Measurements from ENCODE around the gene FAT4. TPM values are rescaled to one million over a fixed set of nuclear protein-coding genes. Genes with fewer than 3 reads are reported as not detected.

The FAT4 gene
- total RNA-seq, 1 donor from 2014 or later = 9.8 TPM

- DNase-seq (ENCODE audit: extremely low spot score in 2 of 2) = no peak
- H3K27ac ChIP-seq = no peak overlapping the region
Observed at GRCh38 chr4:125352521-125352920, 37.8 kb downstream of the FAT4 start.

GRCh38 chr4:125353131-125353530 lies 38.4 kb downstream of the FAT4 start:
- H3K27me3 ChIP-seq = no peaks in the 10 kb centered on the region
- no peak overlapping the region for H3K4me3 ChIP-seq
- no peaks in the 10 kb centered on the region for H3K4me1 ChIP-seq
- H3K36me3 ChIP-seq = no peaks in the 10 kb centered on the region
- intact Hi-C loops (cut with DNase I) = no loop called here
- no peaks in the 10 kb centered on the region for H3K9me3 ChIP-seq
- no peak overlapping the region for H3K27ac ChIP-seq
- DNase-seq (ENCODE audit: extremely low spot score in 2 of 2) = no peak
- TF ChIP-seq POLR2A (IDR thresholded peaks at IDR 0.05) = no peak
- no peak for TF ChIP-seq CTCF (IDR thresholded peaks at IDR 0.05)
- TF ChIP-seq POLR2AphosphoS5 (IDR thresholded peaks at IDR 0.05; ENCODE audit: insufficient read depth in 1 of 2, low read depth in 1 of 2) = no peak

More at GRCh38 chr4:125352521-125352920, 37.8 kb downstream of the FAT4 start:
- intact Hi-C loops (cut with DNase I) = no loop called here
- Histone ChIP-seq H3K4me3 (no peak overlapping the region), H3K4me1 (no peaks in the 10 kb centered on the region), H3K36me3 (no peaks in the 10 kb centered on the region), H3K9me3 (no peaks in the 10 kb centered on the region), H3K27me3 (no peaks in the 10 kb centered on the region)
- no peak for TF ChIP-seq POLR2AphosphoS5 (IDR thresholded peaks at IDR 0.05; ENCODE audit: insufficient read depth in 1 of 2, low read depth in 1 of 2)
- no peak for TF ChIP-seq CTCF (IDR thresholded peaks at IDR 0.05)
- TF ChIP-seq POLR2A (IDR thresholded peaks at IDR 0.05) = no peak

GRCh38 chr4:125355791-125356190 lies 41.0 kb downstream of the FAT4 start:
- H3K27me3 ChIP-seq = no peaks in the 10 kb centered on the region
- H3K4me1 ChIP-seq = no peaks in the 10 kb centered on the region
- H3K4me3 ChIP-seq = no peak overlapping the region
- H3K36me3 ChIP-seq = no peaks in the 10 kb centered on the region
- no peak for DNase-seq (ENCODE audit: extremely low spot score in 2 of 2)
- intact Hi-C loops (cut with DNase I) = no loop called here
- no peaks in the 10 kb centered on the region for H3K9me3 ChIP-seq
- TF ChIP-seq CTCF (IDR thresholded peaks at IDR 0.05) (no peak), POLR2AphosphoS5 (IDR thresholded peaks at IDR 0.05; ENCODE audit: insufficient read depth in 1 of 2, low read depth in 1 of 2) (no peak), POLR2A (IDR thresholded peaks at IDR 0.05) (no peak)
- H3K27ac ChIP-seq = no peak overlapping the region

- H3K36me3 ChIP-seq = no peaks in the 10 kb centered on the region
- H3K27me3 ChIP-seq = no peaks in the 10 kb centered on the region
- no peaks in the 10 kb centered on the region for H3K4me1 ChIP-seq
- DNase-seq (ENCODE audit: extremely low spot score in 2 of 2) = no peak
- intact Hi-C loops (cut with DNase I) = no loop called here
- no peak overlapping the region for H3K27ac ChIP-seq
- TF ChIP-seq POLR2A (IDR thresholded peaks at IDR 0.05) = no peak
- no peak for TF ChIP-seq CTCF (IDR thresholded peaks at IDR 0.05)
- H3K4me3 ChIP-seq = no peak overlapping the region
- no peaks in the 10 kb centered on the region for H3K9me3 ChIP-seq
Observed at GRCh38 chr4:125357675-125358074, 42.9 kb downstream of the FAT4 start.

GRCh38 chr4:125358453-125358852 lies 43.7 kb downstream of the FAT4 start:
- intact Hi-C loops (cut with DNase I) = no loop called here
- Histone ChIP-seq H3K9me3 (no peaks in the 10 kb centered on the region), H3K36me3 (no peaks in the 10 kb centered on the region), H3K27ac (no peak overlapping the region), H3K4me3 (no peak overlapping the region), H3K27me3 (no peaks in the 10 kb centered on the region), H3K4me1 (no peaks in the 10 kb centered on the region)
- no peak for TF ChIP-seq POLR2A (IDR thresholded peaks at IDR 0.05)
- no peak for TF ChIP-seq POLR2AphosphoS5 (IDR thresholded peaks at IDR 0.05; ENCODE audit: insufficient read depth in 1 of 2, low read depth in 1 of 2)
- TF ChIP-seq CTCF (IDR thresholded peaks at IDR 0.05) = no peak
- no peak for DNase-seq (ENCODE audit: extremely low spot score in 2 of 2)

Measured in vagina (tissue), 2 donors.